ENCODE results near the gene LMF1.

LMF1 gene

GRCh38 chr16:868846-869822, 101.7 kb downstream of the LMF1 start:
- no peaks in the 10 kb centered on the region for H3K36me3 ChIP-seq (ENCODE audit: control insufficient read depth, insufficient read depth, low read length)
- H3K27me3 ChIP-seq (ENCODE audit: control insufficient read depth, insufficient read depth, low read length): no peaks in the 10 kb centered on the region
- H3K4me3 ChIP-seq (ENCODE audit: low read depth, low read length): no peak overlapping the region
- no peak overlapping the region for H3K27ac ChIP-seq
- no peak overlapping the region for H3K9ac ChIP-seq
- no peaks in the 10 kb centered on the region for H3K4me1 ChIP-seq
- no peak overlapping the region for H3K4me2 ChIP-seq (ENCODE audit: low read length)
- H3K79me2 ChIP-seq: no peaks in the 10 kb centered on the region
- H2AFZ ChIP-seq: no peak overlapping the region
- no peaks in the 10 kb centered on the region for H3K9me3 ChIP-seq (ENCODE audit: control insufficient read depth, low read length)
- TF ChIP-seq CTCF (IDR thresholded peaks at IDR 0.05): no peak

DNA sequence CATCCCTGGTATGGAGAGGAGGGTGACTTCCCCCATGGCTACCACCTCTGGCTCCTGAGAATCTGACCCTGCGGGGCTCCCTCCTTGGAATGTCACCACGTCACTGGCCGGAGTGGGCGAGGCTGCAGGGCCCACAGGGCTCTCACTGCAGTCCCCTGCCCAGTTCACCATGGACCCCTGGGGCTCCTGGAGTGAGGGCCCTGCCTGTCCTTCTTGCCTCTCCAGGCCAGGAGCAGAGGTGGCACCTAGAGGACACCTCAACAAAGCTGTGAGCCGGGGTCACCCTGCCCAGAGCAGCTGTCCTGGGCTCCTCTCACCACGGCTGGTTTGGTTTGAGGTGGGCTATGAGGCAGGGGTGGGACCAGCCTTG, 102.4 kb downstream of the LMF1 start:
- H3K79me2 ChIP-seq: no peaks in the 10 kb centered on the region
- no peak overlapping the region for H2AFZ ChIP-seq
- TF ChIP-seq CTCF (IDR thresholded peaks at IDR 0.05): no peak
- no peaks in the 10 kb centered on the region for H3K4me1 ChIP-seq
- H3K36me3 ChIP-seq (ENCODE audit: control insufficient read depth, insufficient read depth, low read length): no peaks in the 10 kb centered on the region
- H3K9ac ChIP-seq: no peak overlapping the region
- no peak overlapping the region for H3K4me2 ChIP-seq (ENCODE audit: low read length)
- no peak overlapping the region for H3K27ac ChIP-seq
- no peak overlapping the region for H3K4me3 ChIP-seq (ENCODE audit: low read depth, low read length)
- no peaks in the 10 kb centered on the region for H3K9me3 ChIP-seq (ENCODE audit: control insufficient read depth, low read length)
- no peaks in the 10 kb centered on the region for H3K27me3 ChIP-seq (ENCODE audit: control insufficient read depth, insufficient read depth, low read length)

DNA sequence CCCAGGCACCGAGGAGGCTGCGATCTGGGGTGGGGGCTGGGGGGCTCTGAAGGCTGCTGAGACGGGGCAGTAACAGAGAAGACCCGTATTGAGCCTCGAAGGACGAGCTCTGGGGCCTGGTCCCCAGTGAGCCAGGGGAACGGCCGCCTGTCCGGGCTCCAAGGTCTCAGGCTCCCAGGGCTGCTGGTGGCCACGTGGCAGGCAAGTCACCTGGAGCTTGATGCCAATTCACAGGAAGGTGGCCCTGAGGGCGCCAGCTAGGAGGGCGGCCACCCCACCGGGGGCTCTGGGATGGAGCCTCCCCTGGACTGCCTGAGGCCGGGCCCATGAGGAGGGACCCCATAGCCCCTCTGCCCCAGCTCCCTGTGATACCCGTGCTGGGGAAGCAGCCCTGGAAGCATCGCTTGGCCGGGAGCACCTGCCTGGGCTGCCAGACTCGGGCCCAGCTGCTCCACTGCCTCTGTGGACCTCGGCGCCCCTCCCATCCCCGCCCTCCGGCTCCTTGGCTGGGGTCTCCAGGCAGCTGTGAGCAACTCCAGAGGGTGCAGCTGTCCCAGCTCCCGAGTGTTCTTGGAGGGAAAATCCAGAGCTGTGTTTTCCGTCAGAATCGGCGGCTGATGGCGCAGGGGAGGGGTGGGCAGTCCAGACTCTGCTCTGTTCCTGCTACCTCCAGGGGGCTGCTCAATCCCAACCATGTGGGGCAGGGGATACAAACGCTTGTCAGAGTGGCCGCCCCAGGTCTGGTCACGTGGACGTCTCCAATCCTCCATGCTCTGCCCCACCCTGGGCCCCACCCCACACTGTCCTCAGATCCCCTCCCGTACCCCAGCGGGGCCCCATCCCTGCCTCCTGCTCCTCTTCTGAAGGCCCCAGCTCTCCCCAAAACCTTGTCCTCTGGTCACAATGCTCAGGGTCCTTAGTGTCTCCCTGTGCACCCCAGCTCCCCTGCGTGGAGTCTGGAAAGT, 103.1 kb downstream of the LMF1 start:
- H3K4me1 ChIP-seq: no peaks in the 10 kb centered on the region
- no peaks in the 10 kb centered on the region for H3K9me3 ChIP-seq (ENCODE audit: control insufficient read depth, low read length)
- H3K9ac ChIP-seq: no peak overlapping the region
- H2AFZ ChIP-seq: no peak overlapping the region
- H3K4me3 ChIP-seq (ENCODE audit: low read depth, low read length): no peak overlapping the region
- no peak overlapping the region for H3K27ac ChIP-seq
- no peaks in the 10 kb centered on the region for H3K27me3 ChIP-seq (ENCODE audit: control insufficient read depth, insufficient read depth, low read length)
- H3K36me3 ChIP-seq (ENCODE audit: control insufficient read depth, insufficient read depth, low read length): no peaks in the 10 kb centered on the region
- no peak for TF ChIP-seq CTCF (IDR thresholded peaks at IDR 0.05)
- no peak overlapping the region for H3K4me2 ChIP-seq (ENCODE audit: low read length)
- no peaks in the 10 kb centered on the region for H3K79me2 ChIP-seq

GRCh38 chr16:866252-866896, 104.4 kb downstream of the LMF1 start:
- H3K4me2 ChIP-seq (ENCODE audit: low read length): no peak overlapping the region
- no peak overlapping the region for H2AFZ ChIP-seq
- no peak overlapping the region for H3K27ac ChIP-seq
- H3K4me3 ChIP-seq (ENCODE audit: low read depth, low read length): no peak overlapping the region
- no peaks in the 10 kb centered on the region for H3K9me3 ChIP-seq (ENCODE audit: control insufficient read depth, low read length)
- no peak for TF ChIP-seq CTCF (IDR thresholded peaks at IDR 0.05)
- H3K27me3 ChIP-seq (ENCODE audit: control insufficient read depth, insufficient read depth, low read length): no peaks in the 10 kb centered on the region
- H3K79me2 ChIP-seq: no peaks in the 10 kb centered on the region
- H3K4me1 ChIP-seq: no peaks in the 10 kb centered on the region
- H3K9ac ChIP-seq: no peak overlapping the region
- H3K36me3 ChIP-seq (ENCODE audit: control insufficient read depth, insufficient read depth, low read length): no peaks in the 10 kb centered on the region

All from parathyroid adenoma (tissue), 2 donors.